Measurements from ENCODE around the gene UBL4A. TPM values are rescaled to one million over a fixed set of nuclear protein-coding genes. Genes with fewer than 3 reads are reported as not detected.

The UBL4A gene
- polyA plus RNA-seq, 1 donor: 25.6 TPM

Other genes with a start within 250 kb of the UBL4A start
- gene OPN1MW3, start 229.0 kb downstream of the UBL4A start, polyA plus RNA-seq: not detected
- gene TEX28, start 191.5 kb downstream of the UBL4A start, polyA plus RNA-seq: not detected
- gene TKTL1, start 190.8 kb downstream of the UBL4A start, polyA plus RNA-seq: 0.19 TPM
- 468 TPM for gene FLNA, start 112.0 kb downstream of the UBL4A start, polyA plus RNA-seq
- 50.1 TPM for gene EMD, start 107.3 kb downstream of the UBL4A start, polyA plus RNA-seq
- gene RPL10, start 88.2 kb downstream of the UBL4A start, polyA plus RNA-seq: 5,173 TPM
- 26.2 TPM for gene DNASE1L1, start 77.4 kb downstream of the UBL4A start, polyA plus RNA-seq
- gene TAFAZZIN, start 75.1 kb downstream of the UBL4A start, polyA plus RNA-seq: 47.4 TPM
- 137 TPM for gene ATP6AP1, start 57.9 kb downstream of the UBL4A start, polyA plus RNA-seq
- 108 TPM for gene GDI1, start 49.5 kb downstream of the UBL4A start, polyA plus RNA-seq
- gene FAM50A, start 42.5 kb downstream of the UBL4A start, polyA plus RNA-seq: 71.3 TPM
- gene PLXNA3, start 28.3 kb downstream of the UBL4A start, polyA plus RNA-seq: 37.2 TPM
- gene LAGE3, start 7.3 kb downstream of the UBL4A start, polyA plus RNA-seq: 25.4 TPM
- 21.1 TPM for gene SLC10A3, start 4.0 kb upstream of the UBL4A start, polyA plus RNA-seq
- 41.4 TPM for gene FAM3A, start 29.6 kb upstream of the UBL4A start, polyA plus RNA-seq
- 16.8 TPM for gene G6PD, start 60.2 kb upstream of the UBL4A start, polyA plus RNA-seq
- gene IKBKG, start 61.0 kb upstream of the UBL4A start, polyA plus RNA-seq: 16.4 TPM
- gene CTAG1A, start 98.5 kb upstream of the UBL4A start, polyA plus RNA-seq: not detected
- not detected for gene CTAG1B, start 132.7 kb upstream of the UBL4A start, polyA plus RNA-seq
- not detected for gene CTAG2, start 167.0 kb upstream of the UBL4A start, polyA plus RNA-seq

All from large intestine (tissue), 1 donor.